ENCODE data around the gene ZNF385C.

The ZNF385C gene

GRCh38 chr17:42041619-42042018 is 56.7 kb downstream of the ZNF385C start:
- Histone ChIP-seq H3K4me3 (replicated peaks; ENCODE audit: insufficient read depth, low read length) (no peak overlapping the region), H3K27ac (replicated peaks) (no peak overlapping the region), H3K27me3 (ENCODE audit: insufficient read depth, poor library complexity, severe bottlenecking) (no peaks in the 10 kb centered on the region)
- no peak for TF ChIP-seq SPI1 (IDR thresholded peaks at IDR 0.05; ENCODE audit: borderline replicate concordance, low read depth)
- no peak for TF ChIP-seq POLR2AphosphoS5 (IDR thresholded peaks at IDR 0.05; ENCODE audit: low read depth)
- TF ChIP-seq REST (IDR thresholded peaks at IDR 0.05; ENCODE audit: insufficient replicate concordance, low read depth), result peak; percentile 21
- TF ChIP-seq GABPA (IDR thresholded peaks at IDR 0.05; ENCODE audit: low read depth), result no peak
- TF ChIP-seq CTCF (IDR thresholded peaks at IDR 0.05; ENCODE audit: insufficient read depth, low read length), result no peak
- no peak for DNase-seq (ENCODE audit: low read depth in 1 of 2, low spot score in 1 of 2)

GRCh38 chr17:42040818-42041217 is 57.5 kb downstream of the ZNF385C start:
- DNase-seq (ENCODE audit: low read depth in 1 of 2, low spot score in 1 of 2), result no peak
- TF ChIP-seq CTCF (IDR thresholded peaks at IDR 0.05; ENCODE audit: insufficient read depth, low read length), result no peak
- no peak for TF ChIP-seq GABPA (IDR thresholded peaks at IDR 0.05; ENCODE audit: low read depth)
- no peak for TF ChIP-seq REST (IDR thresholded peaks at IDR 0.05; ENCODE audit: insufficient replicate concordance, low read depth)
- TF ChIP-seq SPI1 (IDR thresholded peaks at IDR 0.05; ENCODE audit: borderline replicate concordance, low read depth), result no peak
- TF ChIP-seq POLR2AphosphoS5 (IDR thresholded peaks at IDR 0.05; ENCODE audit: low read depth), result no peak
- H3K27ac ChIP-seq (replicated peaks), result no peak overlapping the region
- H3K27me3 ChIP-seq (ENCODE audit: insufficient read depth, poor library complexity, severe bottlenecking), result no peaks in the 10 kb centered on the region
- H3K4me3 ChIP-seq (replicated peaks; ENCODE audit: insufficient read depth, low read length), result no peak overlapping the region

GRCh38 chr17:42039794-42040763 is 58.2 kb downstream of the ZNF385C start:
- Histone ChIP-seq H3K4me3 (replicated peaks; ENCODE audit: insufficient read depth, low read length) (no peak overlapping the region), H3K27ac (replicated peaks) (no peak overlapping the region), H3K27me3 (ENCODE audit: insufficient read depth, poor library complexity, severe bottlenecking) (no peaks in the 10 kb centered on the region)
- no peak for TF ChIP-seq REST (IDR thresholded peaks at IDR 0.05; ENCODE audit: insufficient replicate concordance, low read depth)
- no peak for TF ChIP-seq SPI1 (IDR thresholded peaks at IDR 0.05; ENCODE audit: borderline replicate concordance, low read depth)
- TF ChIP-seq POLR2AphosphoS5 (IDR thresholded peaks at IDR 0.05; ENCODE audit: low read depth), result no peak
- no peak for TF ChIP-seq GABPA (IDR thresholded peaks at IDR 0.05; ENCODE audit: low read depth)
- TF ChIP-seq CTCF (IDR thresholded peaks at IDR 0.05; ENCODE audit: insufficient read depth, low read length), result no peak
- DNase-seq (ENCODE audit: low read depth in 1 of 2, low spot score in 1 of 2), result no peak
